Central memory CD4-positive, alpha-beta T cell (primary cell): Measurements from ENCODE around the gene CCDC60.

Experiments used
- DNase-seq: peaks from one replicate; pipeline ENCODE4 v3.0.0; 2022

The CCDC60 gene

GRCh38 chr12:119385659-119386058 is 51.1 kb downstream of the CCDC60 start:
- no peak for DNase-seq

- no peak for DNase-seq
Measured at GRCh38 chr12:119389687-119390086, 55.2 kb downstream of the CCDC60 start.

GRCh38 chr12:119391673-119392072 is 57.1 kb downstream of the CCDC60 start:
- no peak for DNase-seq

GRCh38 chr12:119393677-119394076 is 59.1 kb downstream of the CCDC60 start:
- no peak for DNase-seq

GRCh38 chr12:119397540-119397939 is 63.0 kb downstream of the CCDC60 start:
- no peak for DNase-seq

GRCh38 chr12:119398190-119398589 is 63.7 kb downstream of the CCDC60 start:
- DNase-seq: no peak

- no peak for DNase-seq
Measured at GRCh38 chr12:119399301-119399700, 64.8 kb downstream of the CCDC60 start.

GRCh38 chr12:119406308-119406707 is 71.8 kb downstream of the CCDC60 start:
- DNase-seq: no peak

- DNase-seq: no peak
Measured at GRCh38 chr12:119406811-119407210, 72.3 kb downstream of the CCDC60 start.

GRCh38 chr12:119409043-119409442 is 74.5 kb downstream of the CCDC60 start:
- DNase-seq: no peak

- no peak for DNase-seq
Measured at GRCh38 chr12:119410396-119410795, 75.9 kb downstream of the CCDC60 start.

GRCh38 chr12:119412306-119412705 is 77.8 kb downstream of the CCDC60 start:
- DNase-seq: no peak

- DNase-seq: no peak
Measured at GRCh38 chr12:119412811-119413794, 78.6 kb downstream of the CCDC60 start.

- DNase-seq: no peak
Measured at GRCh38 chr12:119415714-119416113, 81.2 kb downstream of the CCDC60 start.

GRCh38 chr12:119417440-119417839 is 82.9 kb downstream of the CCDC60 start:
- DNase-seq: no peak

- DNase-seq: no peak
Measured at GRCh38 chr12:119419381-119419780, 84.9 kb downstream of the CCDC60 start.

GRCh38 chr12:119423285-119423684 is 88.8 kb downstream of the CCDC60 start:
- no peak for DNase-seq

- no peak for DNase-seq
Measured at GRCh38 chr12:119425623-119426022, 91.1 kb downstream of the CCDC60 start.

GRCh38 chr12:119431151-119431550 is 96.6 kb downstream of the CCDC60 start:
- DNase-seq: no peak

- DNase-seq: no peak
Measured at GRCh38 chr12:119432949-119433348, 98.4 kb downstream of the CCDC60 start.

- DNase-seq: no peak
Measured at GRCh38 chr12:119440803-119441360, 106.4 kb downstream of the CCDC60 start.

- DNase-seq: no peak
Measured at GRCh38 chr12:119444462-119445044, 110.0 kb downstream of the CCDC60 start.

- DNase-seq: no peak
Measured at GRCh38 chr12:119446459-119446858, 111.9 kb downstream of the CCDC60 start.

- DNase-seq: no peak
Measured at GRCh38 chr12:119447126-119447525, 112.6 kb downstream of the CCDC60 start.
